GM13977 (cell line): ENCODE measurements around the gene SLC17A4.
"Not testable (repeated sequence)": the region's sequence is repeated elsewhere in the genome, so short reads cannot be mapped to it uniquely, and the experiment has no call there.

Source experiments
- DNase-seq: peaks from one replicate; pipeline ENCODE4 v3.0.0; 2012; ENCODE audit warnings: low spot score
- CTCF ChIP-seq: IDR thresholded peaks from 2 replicates; pipeline ENCODE4 v1.5.1; 2012; ENCODE audit warnings: mild to moderate bottlenecking, control low read depth; ENCODE audit not compliant: insufficient read depth; ENCODE audit errors: extremely low read depth, missing control alignments
- in situ Hi-C: fragments of 300-500 bp; cut with MboI; formaldehyde crosslinking; loops from one replicate; pipeline ENCODE4 v1.12.0; 2022; ENCODE audit warnings: low sequenced_read_pairs, low pct_unique_long_range_greater_than_20kb, mixed read lengths, inconsistent platforms; ENCODE audit not compliant: unreplicated experiment

Gene SLC17A4

GRCh38 chr6:25748049-25748448 lies 6.5 kb upstream of the SLC17A4 start:
- no peak for DNase-seq
- TF ChIP-seq CTCF, result no peak
- in situ Hi-C loops, result no loop called here

- DNase-seq, in situ Hi-C loops: not testable (repeated sequence)
Measured at GRCh38 chr6:25748601-25749517, 5.7 kb upstream of the SLC17A4 start.

GRCh38 chr6:25749837-25750236 lies 4.7 kb upstream of the SLC17A4 start:
- DNase-seq, result no peak
- in situ Hi-C loops, result no loop called here
- TF ChIP-seq CTCF, result no peak

GRCh38 chr6:25750906-25751305 lies 3.6 kb upstream of the SLC17A4 start:
- TF ChIP-seq CTCF, result no peak
- in situ Hi-C loops, result no loop called here
- DNase-seq, result no peak

- no peak for TF ChIP-seq CTCF
- DNase-seq, result no peak
- in situ Hi-C loops, result no loop called here
Measured at GRCh38 chr6:25753079-25753478, 1.5 kb upstream of the SLC17A4 start.

GRCh38 chr6:25755483-25755882 lies 941 bp downstream of the SLC17A4 start:
- no peak for DNase-seq
- no peak for TF ChIP-seq CTCF
- in situ Hi-C loops, result no loop called here
